K562 (cell line): ENCODE data around the gene MYO1D. TPM values are rescaled to one million over a fixed set of nuclear protein-coding genes. Genes with fewer than 3 reads are reported as not detected.

ENCODE experiments used
- ATAC-seq: fragments of 200-7000 bp; cut with Tn5 transposase; 3 replicates; pipeline ENCODE4 v1.9.1; 2020; ENCODE audit warnings: moderate library complexity
- BruUV-seq: library from RNA; stranded (reverse); fragments of 400-500 nt; replicated peaks from 2 replicates; lab custom pipeline; 2021; lab: Mats Ljungman, UMichigan
- CTCF ChIA-PET: fragments of 300-600 bp; formaldehyde crosslinking; extraction: SDS; loops from one replicate; lab custom pipeline; 2021; ENCODE audit warnings: low intra/inter-chr PET ratio; lab: Yijun Ruan, JAX
- POLR2A ChIA-PET: fragments of 300-600, 350-650 bp; sonication (Branson Sonifier 250); formaldehyde crosslinking; extraction: SDS; loops from one replicate; lab custom pipeline; 2021; ENCODE audit warnings: antibody characterized with exemption, inconsistent platforms; lab: Yijun Ruan, JAX
- DNase-seq, 4 experiments: peaks; one replicate each; pipeline versions ENCODE4 v3.0.0 to v3.0.0-alpha.2; 2011 to 2018; ENCODE audit warnings: low spot score in 3 of 4, mixed read lengths in 3 of 4; ENCODE audit errors: extremely low read depth in 1 of 4
- FAIRE-seq: peaks from 2 replicates; lab custom pipeline; 2011; peaks lifted over from hg19 to GRCh38; lab: Jason Lieb, UNC
- H2AFZ ChIP-seq: 2 replicates; pipeline ENCODE4 v1.6.0; 2011; ENCODE audit warnings: low read depth, low read length, control low read depth, inconsistent platforms
- H3K27ac ChIP-seq: fragments of 200-600 bp; 3 replicates; pipeline ENCODE4 v1.8.0; 2011; ENCODE audit warnings: low read depth, mild to moderate bottlenecking, control low read depth, inconsistent platforms, low read length, moderate library complexity, mixed read lengths; ENCODE audit errors: extremely low read depth
- H3K27me3 ChIP-seq, 2 experiments: fragments of 300-600 bp in 1 of 2; 2 replicates in 1 of 2; 3 replicates in 1 of 2; pipeline versions ENCODE4 v1.6.0 to v1.8.0; 2011; ENCODE audit warnings: inconsistent platforms in 2 of 2, low read length in 2 of 2, mild to moderate bottlenecking in 1 of 2, mixed read lengths in 1 of 2, moderate library complexity in 1 of 2; ENCODE audit not compliant: control insufficient read depth in 2 of 2, insufficient read depth in 2 of 2
- H3K36me3 ChIP-seq: fragments of 300-600 bp; 3 replicates; pipeline ENCODE4 v1.8.0; 2011; ENCODE audit warnings: mild to moderate bottlenecking, low read length, inconsistent platforms; ENCODE audit not compliant: control insufficient read depth, insufficient read depth
- H3K4me1 ChIP-seq, 2 experiments: fragments of 200-600 bp in 1 of 2; replicated peaks in 1 of 2; 2 replicates in 1 of 2; 3 replicates in 1 of 2; pipeline versions ENCODE4 v1.5.1 to v1.8.0; 2011; ENCODE audit warnings: inconsistent platforms in 2 of 2, low read length in 2 of 2, mild to moderate bottlenecking in 1 of 2, mixed read lengths in 1 of 2, moderate library complexity in 1 of 2; ENCODE audit not compliant: control insufficient read depth in 2 of 2, insufficient read depth in 2 of 2
- H3K4me2 ChIP-seq: 2 replicates; pipeline ENCODE4 v1.6.1; 2011; ENCODE audit warnings: low read length, control low read depth, inconsistent platforms, mixed read lengths; ENCODE audit not compliant: insufficient read depth
- H3K4me3 ChIP-seq: fragments of 200-600 bp; sonication (generic), shearing (Covaris generic); 2 replicates; pipeline ENCODE4 v1.5.1; 2016; ENCODE audit warnings: control low read depth, inconsistent platforms
- H3K79me2 ChIP-seq: fragments of 200-600 bp; 3 replicates; pipeline ENCODE4 v1.8.0; 2011; ENCODE audit warnings: low read length, inconsistent platforms; ENCODE audit not compliant: control insufficient read depth, insufficient read depth
- H3K9ac ChIP-seq, 2 experiments: 2 replicates each; pipeline versions ENCODE4 v1.6.0 to v1.6.1; 2011; ENCODE audit warnings: low read depth in 2 of 2, low read length in 2 of 2, control low read depth in 1 of 2, inconsistent platforms in 1 of 2, mild to moderate bottlenecking in 1 of 2, mixed read lengths in 1 of 2; ENCODE audit not compliant: insufficient read depth in 1 of 2
- H3K9me1 ChIP-seq: one replicate; pipeline ENCODE4 v1.6.0; 2011; ENCODE audit warnings: inconsistent platforms, mild to moderate bottlenecking, low read length, moderate library complexity; ENCODE audit not compliant: control insufficient read depth, insufficient read depth
- H3K9me3 ChIP-seq: replicated peaks from 2 replicates; pipeline ENCODE4 v1.5.1; 2011; ENCODE audit warnings: low read depth, low read length, inconsistent platforms; ENCODE audit not compliant: control insufficient read depth, insufficient read depth
- H4K20me1 ChIP-seq: replicated peaks from 2 replicates; pipeline ENCODE4 v1.6.1; 2011; ENCODE audit warnings: low read length, inconsistent platforms, mixed read lengths; ENCODE audit not compliant: control insufficient read depth, insufficient read depth
- CEBPG ChIP-seq, 3 experiments: fragments of 200-800 bp in 1 of 3; sonication (Bioruptor generic) in 1 of 3; sonication (generic) in 1 of 3; formaldehyde crosslinking in 1 of 3; IDR thresholded peaks in 2 of 3; conservative IDR thresholded peaks in 1 of 3; 2 replicates each; pipeline versions ENCODE4 v1.6.1 to v1.8.0; 2016 to 2022; ENCODE audit warnings: missing compliant biosample characterization in 2 of 3, missing genetic modification characterization in 2 of 3, mild to moderate bottlenecking in 1 of 3, missing genetic modification reagents in 1 of 3
- NR2C1 ChIP-seq, 2 experiments: fragments of 450-650 bp; IDR thresholded peaks; 2 replicates each; pipeline ENCODE4 v1.6.1; 2017; ENCODE audit warnings: mild to moderate bottlenecking in 2 of 2, antibody characterized with exemption in 1 of 2, inconsistent platforms in 1 of 2, missing compliant biosample characterization in 1 of 2, missing genetic modification characterization in 1 of 2
- POLR2B ChIP-seq: fragments of 450-650 bp; IDR thresholded peaks from 2 replicates; pipeline ENCODE4 v1.6.1; 2018; ENCODE audit warnings: low read depth; ENCODE audit not compliant: partially characterized antibody
- RAD21 ChIP-seq, 2 experiments: fragments of 250-450 bp in 1 of 2; fragments of 450-650 bp in 1 of 2; sonication (Bioruptor Pico) in 1 of 2; formaldehyde crosslinking in 1 of 2; IDR thresholded peaks in 1 of 2; conservative IDR thresholded peaks in 1 of 2; 2 replicates each; pipeline versions ENCODE4 v1.4.0 to v1.8.0; 2020 to 2022; ENCODE audit warnings: mild to moderate bottlenecking in 2 of 2, moderate library complexity in 1 of 2
- TOE1 ChIP-seq, 2 experiments: fragments of 450-650 bp in 1 of 2; sonication (generic) in 1 of 2; formaldehyde crosslinking in 1 of 2; IDR thresholded peaks; 2 replicates each; pipeline versions ENCODE4 v1.7.1 to v1.8.0; 2016 to 2022; ENCODE audit warnings: borderline replicate concordance in 2 of 2, mild to moderate bottlenecking in 2 of 2, antibody characterized with exemption in 1 of 2, inconsistent platforms in 1 of 2, low read depth in 1 of 2, missing genetic modification reagents in 1 of 2, moderate library complexity in 1 of 2
- ZNF444 ChIP-seq: fragments of 250-450 bp; sonication (Bioruptor Pico); IDR thresholded peaks from 2 replicates; pipeline ENCODE4 v1.4.0; 2020; ENCODE audit warnings: mild to moderate bottlenecking, moderate library complexity
- WGBS: fragments of 100-300 bp; shearing (Covaris generic); methylation state at CpG from one replicate; pipeline ENCODE4 v1.1.6; 2016; ENCODE audit warnings: low coverage, mixed read lengths; ENCODE audit not compliant: insufficient coverage; ENCODE audit errors: missing lambda C conversion rate; 5-methylcytosine and 5-hydroxymethylcytosine counted together
- in situ Hi-C: fragments of 300-500 bp; cut with MboI; formaldehyde crosslinking; loops from 4 replicates; pipeline ENCODE4 v1.15.0; 2018; ENCODE audit warnings: inconsistent platforms, mixed read lengths
- intact Hi-C: fragments of 100-400 bp; cut with micrococcal nuclease; formaldehyde crosslinking; loops from 2 replicates; pipeline ENCODE4 v1.14.2; 2022
- polyA plus RNA-seq, 8 experiments: library from polyadenylated mRNA; depleted of rRNA in 4 of 8; stranded (reverse) in 5 of 8; unstranded in 3 of 8; fragments of >200 nt; fragmentation: Nextera tagmentation in 2 of 8; fragmentation: Illumina TruSeq in 1 of 8; extraction: Ambion mirVana in 2 of 8; extraction: Trizol in 1 of 8; gene quantifications; 2 replicates each; pipeline versions ENCODE4 v1.2.1 to v1.2.3, GENCODE V29; 2011 to 2014; ENCODE audit warnings: inconsistent platforms in 1 of 8, missing spikeins in 1 of 8
- total RNA-seq, 7 experiments: library from RNA; depleted of rRNA in 6 of 7; stranded (reverse); fragments of >200 nt in 6 of 7; fragmentation: Illumina TruSeq in 2 of 7; extraction: Trizol in 2 of 7; gene quantifications; 2 replicates each; pipeline versions ENCODE4 v1.2.1 to v1.2.3, GENCODE V29; 2011 to 2021; ENCODE audit warnings: low replicate concordance in 1 of 7
- TF ChIP-seq, protein P1 (sequence below): sonication (generic); IDR thresholded peaks from 2 replicates; pipeline ENCODE4 v1.6.1; 2016
- TF ChIP-seq, protein P2 (sequence below): fragments of 250-450 bp; sonication (Bioruptor Pico); IDR thresholded peaks from 2 replicates; pipeline ENCODE4 v1.5.0; 2020; ENCODE audit warnings: mild to moderate bottlenecking
- TF ChIP-seq, protein P3 (sequence below), 2 experiments: fragments of 250-450 bp in 1 of 2; fragments of 450-650 bp in 1 of 2; sonication (Bioruptor Pico) in 1 of 2; IDR thresholded peaks; 2 replicates each; pipeline versions ENCODE4 v1.6.1 to v1.8.0; 2016 to 2021; ENCODE audit warnings: mild to moderate bottlenecking in 2 of 2, moderate library complexity in 2 of 2, missing compliant biosample characterization in 1 of 2, missing genetic modification characterization in 1 of 2
- TF ChIP-seq, protein P4 (sequence below): fragments of 250-450 bp; sonication (Bioruptor Pico); IDR thresholded peaks from 2 replicates; pipeline ENCODE4 v1.5.0; 2021
- TF ChIP-seq, protein P5 (sequence below): fragments of 450-650 bp; IDR thresholded peaks from 2 replicates; pipeline ENCODE4 v1.6.1; 2017; ENCODE audit warnings: antibody characterized with exemption
- TF ChIP-seq, protein P6 (sequence below): sonication (generic); formaldehyde crosslinking; IDR thresholded peaks from 2 replicates; pipeline ENCODE4 v1.8.0; 2022; ENCODE audit warnings: missing genetic modification reagents, mild to moderate bottlenecking, borderline replicate concordance

Gene MYO1D
- total and polyA plus RNA-seq, 9 of the 15 experiments (the other 6 are each of a cell fraction or from before 2014, with no cell fraction given), result 2.1 to 71.2 (median 45.4) TPM

DNA sequence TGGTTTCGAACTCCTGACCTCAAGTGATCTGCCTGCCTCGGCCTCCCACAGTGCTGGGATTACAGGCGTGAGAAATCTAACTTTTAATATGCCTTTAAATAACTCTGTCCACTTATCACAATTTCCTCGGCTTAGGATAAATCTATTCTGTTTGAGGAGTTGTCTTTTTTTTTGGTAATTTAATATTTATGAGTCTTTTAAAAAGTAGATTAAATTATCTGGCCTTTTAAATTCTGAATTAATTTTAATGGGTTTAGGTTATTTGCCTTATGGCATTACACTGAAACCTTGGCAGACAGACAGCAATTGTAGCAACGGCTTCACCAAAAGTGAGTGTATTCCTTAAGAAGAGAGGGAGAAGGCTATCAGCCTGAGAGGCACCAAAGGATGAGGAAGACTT is 66.2 kb downstream of the MYO1D start:
- no peak overlapping the region for H3K27ac ChIP-seq
- no peaks in the 10 kb centered on the region for H3K9me1 ChIP-seq
- no peak overlapping the region for H3K4me3 ChIP-seq
- DNase-seq (no peak), FAIRE-seq (no peak), ATAC-seq (no peak)
- ChIA-PET CTCF (no interaction called here), POLR2A (no interaction called here)
- no peak overlapping the region for H2AFZ ChIP-seq
- H3K27me3 ChIP-seq, result no peaks in the 10 kb centered on the region
- H3K9ac ChIP-seq, result no peak overlapping the region
- H3K4me1 ChIP-seq, result peaks cover 3 to 21% of the 10 kb centered on the region in 2 experiments; a peak in 2 of 5 replicates
- no peaks in the 10 kb centered on the region; the same call in 1 of the 2 replicates for H4K20me1 ChIP-seq
- peaks cover 13% of the 10 kb centered on the region; the same call in 1 of the 3 replicates for H3K79me2 ChIP-seq
- in situ Hi-C loops (no loop called here), intact Hi-C loops (no loop called here)
- H3K36me3 ChIP-seq, result no peaks in the 10 kb centered on the region; the same call in 2 of the 3 replicates
- no peaks in the 10 kb centered on the region for H3K9me3 ChIP-seq
- WGBS, result 86% methylated on average over 5 of the region's 5 CpGs
- no TSS peak for BruUV-seq
- H3K4me2 ChIP-seq, result no peak overlapping the region
- no peak for TF ChIP-seq NR2C1 (IDR thresholded peaks at IDR 0.05)
- TF ChIP-seq NR2C1 (tag; IDR thresholded peaks at IDR 0.05), result no peak
- no peak for TF ChIP-seq RAD21 (CRISPR knock-in tag; conservative IDR thresholded peaks at IDR 0.05 in 1 of 2, IDR thresholded peaks at IDR 0.05 in 1 of 2)
- TF ChIP-seq, protein P1, sequence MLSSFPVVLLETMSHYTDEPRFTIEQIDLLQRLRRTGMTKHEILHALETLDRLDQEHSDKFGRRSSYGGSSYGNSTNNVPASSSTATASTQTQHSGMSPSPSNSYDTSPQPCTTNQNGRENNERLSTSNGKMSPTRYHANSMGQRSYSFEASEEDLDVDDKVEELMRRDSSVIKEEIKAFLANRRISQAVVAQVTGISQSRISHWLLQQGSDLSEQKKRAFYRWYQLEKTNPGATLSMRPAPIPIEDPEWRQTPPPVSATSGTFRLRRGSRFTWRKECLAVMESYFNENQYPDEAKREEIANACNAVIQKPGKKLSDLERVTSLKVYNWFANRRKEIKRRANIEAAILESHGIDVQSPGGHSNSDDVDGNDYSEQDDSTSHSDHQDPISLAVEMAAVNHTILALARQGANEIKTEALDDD, result no peak
- TF ChIP-seq, protein P2, sequence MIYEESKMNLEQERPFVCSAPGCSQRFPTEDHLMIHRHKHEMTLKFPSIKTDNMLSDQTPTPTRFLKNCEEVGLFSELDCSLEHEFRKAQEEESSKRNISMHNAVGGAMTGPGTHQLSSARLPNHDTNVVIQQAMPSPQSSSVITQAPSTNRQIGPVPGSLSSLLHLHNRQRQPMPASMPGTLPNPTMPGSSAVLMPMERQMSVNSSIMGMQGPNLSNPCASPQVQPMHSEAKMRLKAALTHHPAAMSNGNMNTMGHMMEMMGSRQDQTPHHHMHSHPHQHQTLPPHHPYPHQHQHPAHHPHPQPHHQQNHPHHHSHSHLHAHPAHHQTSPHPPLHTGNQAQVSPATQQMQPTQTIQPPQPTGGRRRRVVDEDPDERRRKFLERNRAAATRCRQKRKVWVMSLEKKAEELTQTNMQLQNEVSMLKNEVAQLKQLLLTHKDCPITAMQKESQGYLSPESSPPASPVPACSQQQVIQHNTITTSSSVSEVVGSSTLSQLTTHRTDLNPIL (CRISPR knock-in tag), result no peak
- TF ChIP-seq, protein P3, sequence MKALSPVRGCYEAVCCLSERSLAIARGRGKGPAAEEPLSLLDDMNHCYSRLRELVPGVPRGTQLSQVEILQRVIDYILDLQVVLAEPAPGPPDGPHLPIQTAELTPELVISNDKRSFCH (CRISPR knock-in tag; IDR thresholded peaks at IDR 0.05), result no peak
- TF ChIP-seq, protein P3 (tag; IDR thresholded peaks at IDR 0.05), result no peak
- TF ChIP-seq CEBPG (CRISPR knock-in tag; IDR thresholded peaks at IDR 0.05), result no peak
- TF ChIP-seq CEBPG (tag; conservative IDR thresholded peaks at IDR 0.05 in 1 of 2, IDR thresholded peaks at IDR 0.05 in 1 of 2), result no peak
- TF ChIP-seq POLR2B, result no peak
- TF ChIP-seq TOE1 (IDR thresholded peaks at IDR 0.05; ENCODE audit: borderline replicate concordance), result no peak
- no peak for TF ChIP-seq TOE1 (CRISPR knock-in tag; IDR thresholded peaks at IDR 0.05; ENCODE audit: borderline replicate concordance, low read depth)
- no peak for TF ChIP-seq ZNF444 (CRISPR knock-in tag)
- TF ChIP-seq, protein P4, sequence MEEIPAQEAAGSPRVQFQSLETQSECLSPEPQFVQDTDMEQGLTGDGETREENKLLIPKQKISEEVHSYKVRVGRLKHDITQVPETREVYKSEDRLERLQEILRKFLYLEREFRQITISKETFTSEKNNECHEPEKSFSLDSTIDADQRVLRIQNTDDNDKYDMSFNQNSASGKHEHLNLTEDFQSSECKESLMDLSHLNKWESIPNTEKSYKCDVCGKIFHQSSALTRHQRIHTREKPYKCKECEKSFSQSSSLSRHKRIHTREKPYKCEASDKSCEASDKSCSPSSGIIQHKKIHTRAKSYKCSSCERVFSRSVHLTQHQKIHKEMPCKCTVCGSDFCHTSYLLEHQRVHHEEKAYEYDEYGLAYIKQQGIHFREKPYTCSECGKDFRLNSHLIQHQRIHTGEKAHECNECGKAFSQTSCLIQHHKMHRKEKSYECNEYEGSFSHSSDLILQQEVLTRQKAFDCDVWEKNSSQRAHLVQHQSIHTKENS (CRISPR knock-in tag), result no peak
- TF ChIP-seq, protein P5, sequence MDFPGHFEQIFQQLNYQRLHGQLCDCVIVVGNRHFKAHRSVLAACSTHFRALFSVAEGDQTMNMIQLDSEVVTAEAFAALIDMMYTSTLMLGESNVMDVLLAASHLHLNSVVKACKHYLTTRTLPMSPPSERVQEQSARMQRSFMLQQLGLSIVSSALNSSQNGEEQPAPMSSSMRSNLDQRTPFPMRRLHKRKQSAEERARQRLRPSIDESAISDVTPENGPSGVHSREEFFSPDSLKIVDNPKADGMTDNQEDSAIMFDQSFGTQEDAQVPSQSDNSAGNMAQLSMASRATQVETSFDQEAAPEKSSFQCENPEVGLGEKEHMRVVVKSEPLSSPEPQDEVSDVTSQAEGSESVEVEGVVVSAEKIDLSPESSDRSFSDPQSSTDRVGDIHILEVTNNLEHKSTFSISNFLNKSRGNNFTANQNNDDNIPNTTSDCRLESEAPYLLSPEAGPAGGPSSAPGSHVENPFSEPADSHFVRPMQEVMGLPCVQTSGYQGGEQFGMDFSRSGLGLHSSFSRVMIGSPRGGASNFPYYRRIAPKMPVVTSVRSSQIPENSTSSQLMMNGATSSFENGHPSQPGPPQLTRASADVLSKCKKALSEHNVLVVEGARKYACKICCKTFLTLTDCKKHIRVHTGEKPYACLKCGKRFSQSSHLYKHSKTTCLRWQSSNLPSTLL, result no peak
- TF ChIP-seq, protein P6, sequence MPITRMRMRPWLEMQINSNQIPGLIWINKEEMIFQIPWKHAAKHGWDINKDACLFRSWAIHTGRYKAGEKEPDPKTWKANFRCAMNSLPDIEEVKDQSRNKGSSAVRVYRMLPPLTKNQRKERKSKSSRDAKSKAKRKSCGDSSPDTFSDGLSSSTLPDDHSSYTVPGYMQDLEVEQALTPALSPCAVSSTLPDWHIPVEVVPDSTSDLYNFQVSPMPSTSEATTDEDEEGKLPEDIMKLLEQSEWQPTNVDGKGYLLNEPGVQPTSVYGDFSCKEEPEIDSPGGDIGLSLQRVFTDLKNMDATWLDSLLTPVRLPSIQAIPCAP (CRISPR knock-in tag), result no peak
